T-helper 22 cell (primary cell): ENCODE measurements around the gene KHDC1.
"Not testable (repeated sequence)": the region's sequence is repeated elsewhere in the genome, so short reads cannot be mapped to it uniquely, and the experiment has no call there.

Experiments used
- DNase-seq: peaks from one replicate; pipeline ENCODE4 v3.0.0-alpha.2; 2020; ENCODE audit warnings: low read depth

KHDC1 gene

GRCh38 chr6:73248192-73248903, 14.6 kb downstream of the KHDC1 start:
- no peak for DNase-seq

DNA sequence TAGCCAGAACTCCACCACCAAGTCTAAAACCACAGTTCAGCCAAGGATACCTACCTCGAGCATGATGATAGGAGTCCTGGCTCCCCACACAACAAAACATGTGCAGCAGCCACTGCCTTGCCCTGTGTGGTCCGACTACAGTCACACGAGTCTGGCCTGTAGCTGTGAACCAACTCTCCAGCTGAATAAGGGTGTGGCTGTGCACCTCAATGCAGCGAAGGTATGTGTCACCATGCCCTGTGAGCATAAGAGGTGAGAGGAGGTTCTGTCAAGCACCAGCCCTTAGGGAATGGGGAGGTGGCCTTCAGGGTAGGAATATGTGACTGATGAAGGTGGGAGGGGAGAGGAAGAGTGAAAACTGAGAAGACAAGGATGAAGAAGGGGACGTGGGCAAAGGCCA, 21.0 kb downstream of the KHDC1 start:
- no peak for DNase-seq

DNA sequence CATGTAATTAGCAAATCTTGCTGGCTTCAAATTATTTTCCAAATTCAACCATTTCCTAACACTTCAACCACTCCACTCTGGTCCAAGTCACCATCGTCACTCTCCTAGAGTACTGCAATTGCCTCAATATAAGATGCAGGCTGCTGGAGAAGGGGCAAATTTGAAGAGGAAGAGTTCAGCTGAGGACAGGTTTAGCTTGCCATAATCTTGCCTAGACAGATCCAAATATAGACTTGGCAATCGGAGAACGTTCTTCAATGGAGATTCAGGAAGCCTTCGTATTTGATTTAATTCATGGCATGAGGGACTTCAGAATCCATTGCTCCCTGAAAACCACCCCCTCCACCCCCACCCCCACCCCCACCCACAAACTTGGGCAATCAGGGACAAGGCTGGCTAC, 22.3 kb downstream of the KHDC1 start:
- no peak for DNase-seq

DNA sequence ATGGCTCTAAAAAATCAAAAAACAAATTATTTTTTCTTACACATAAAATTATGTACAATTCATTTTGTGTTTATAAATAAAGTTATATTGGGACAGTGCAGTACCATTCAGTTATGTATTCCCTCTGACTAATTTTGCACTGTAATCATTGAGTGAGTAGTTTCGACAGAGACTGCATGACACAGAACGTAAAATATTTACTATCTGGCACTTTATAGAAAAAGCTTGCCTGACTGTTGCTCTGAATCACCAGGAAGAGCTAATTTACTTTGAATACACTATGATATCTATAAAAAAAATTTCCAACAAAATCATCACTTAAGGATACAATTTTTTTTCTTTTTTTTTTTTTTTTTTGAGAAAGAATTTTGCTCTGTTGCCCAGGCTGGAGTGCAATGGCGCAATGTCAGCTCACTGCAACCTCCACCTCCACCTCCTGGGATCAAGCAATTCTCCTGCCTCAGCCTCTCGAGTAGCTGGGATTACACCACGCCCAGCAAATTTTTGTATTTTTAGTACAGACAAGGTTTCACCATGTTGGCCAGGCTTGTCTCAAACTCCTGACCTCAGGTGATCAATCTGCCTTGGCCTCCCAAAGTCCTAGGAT, 26.7 kb downstream of the KHDC1 start:
- no peak for DNase-seq

- DNase-seq = no peak
Observed at GRCh38 chr6:73234733-73235132, 28.3 kb downstream of the KHDC1 start.

DNA sequence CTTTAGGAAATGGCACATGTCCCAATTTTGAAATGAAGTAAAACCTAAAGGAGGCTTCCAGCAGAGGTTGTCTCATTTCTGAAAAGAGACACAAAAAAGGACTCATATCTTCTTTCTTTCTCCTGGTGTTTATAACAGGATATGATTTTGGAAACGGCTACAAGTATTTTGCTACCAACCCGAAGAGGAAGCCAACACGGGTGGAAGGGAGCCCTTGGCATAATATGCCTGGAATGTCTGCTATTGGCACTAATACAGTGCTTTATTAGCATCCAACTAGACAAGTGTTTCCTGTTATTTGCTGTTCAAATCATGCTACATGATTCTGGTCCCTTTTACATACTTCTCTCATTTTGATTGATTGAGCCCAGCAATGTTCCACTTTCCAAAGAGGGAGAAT, 29.0 kb downstream of the KHDC1 start:
- not testable (repeated sequence) for DNase-seq

- DNase-seq = no peak
Observed at GRCh38 chr6:73233048-73233447, 29.9 kb downstream of the KHDC1 start.

DNA sequence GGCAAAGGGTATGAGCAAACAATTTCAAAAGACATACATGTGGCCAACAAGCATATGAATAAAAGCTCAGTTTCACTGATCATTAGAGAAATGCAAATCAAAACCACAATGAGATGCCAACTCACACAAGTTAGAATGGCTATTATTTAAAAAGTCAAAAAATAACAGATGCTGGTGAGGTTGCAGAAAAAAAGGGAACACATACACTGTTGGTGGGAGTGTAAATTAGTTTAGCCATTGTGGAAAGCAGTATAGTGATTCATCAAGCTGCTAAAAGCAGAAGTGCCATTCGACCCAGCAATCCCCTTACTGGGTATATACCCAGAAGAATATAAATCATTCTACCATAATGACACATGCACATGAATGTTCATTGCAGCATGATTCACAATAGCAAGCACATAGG, 31.0 kb downstream of the KHDC1 start:
- no peak for DNase-seq

DNA sequence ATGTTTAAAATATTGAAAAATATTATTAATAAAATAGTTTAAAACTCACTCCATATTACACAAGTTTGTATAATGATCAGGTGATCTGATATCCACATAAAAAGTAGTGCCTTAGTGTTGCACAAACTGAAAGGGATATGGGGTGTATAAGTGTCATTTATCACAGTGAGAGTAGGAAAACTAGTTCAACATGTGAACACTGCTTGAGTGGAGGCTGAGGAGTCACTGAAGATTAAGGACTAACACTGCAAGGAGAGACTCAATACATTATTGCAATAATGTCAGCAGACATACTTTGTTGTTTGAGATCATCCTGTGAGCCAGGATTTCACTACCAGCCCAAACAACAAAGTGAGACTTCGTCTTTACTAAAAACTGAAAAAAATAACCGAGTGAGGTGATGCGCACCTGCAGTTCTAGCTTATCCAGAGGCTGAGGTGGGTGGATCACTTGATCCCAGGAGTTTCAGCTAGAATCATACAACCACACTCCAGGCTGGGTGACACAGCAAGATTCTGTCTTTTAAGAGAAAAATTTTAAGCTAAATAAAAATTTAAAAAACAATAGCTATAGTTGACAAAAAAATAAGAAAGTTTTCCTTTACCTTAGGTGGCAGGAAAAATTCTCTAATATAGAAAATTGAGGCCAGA, 35.3 kb downstream of the KHDC1 start:
- DNase-seq = no peak

DNA sequence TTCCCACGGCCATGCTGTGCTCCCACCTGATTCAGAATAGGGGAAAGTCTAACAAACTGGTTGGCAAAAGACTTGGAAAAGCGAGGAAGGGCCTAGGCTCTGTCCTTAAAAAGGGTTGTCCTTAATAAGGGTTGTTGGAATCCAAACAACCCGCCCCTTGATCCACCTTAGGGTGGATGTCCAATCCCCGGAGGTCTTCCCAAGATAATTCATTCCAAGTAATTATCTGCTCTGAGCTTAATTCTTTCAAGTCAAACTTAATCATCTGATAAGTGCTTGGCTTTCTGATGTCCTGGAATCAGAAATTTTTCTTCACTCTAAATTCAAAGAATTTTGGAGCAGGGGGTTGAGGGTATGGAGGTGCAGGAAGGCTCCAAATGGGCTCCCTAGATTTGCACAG, 37.6 kb downstream of the KHDC1 start, which contains the start of gene KHDC1L:
Gene KHDC1L, minus strand, starts transcription at position 101 of the 400 bp plus-strand sequence. Its CDS starts 88 bp downstream, at position 13.
- DNase-seq = no peak

- no peak for DNase-seq
Observed at GRCh38 chr6:73216859-73217258, 46.1 kb downstream of the KHDC1 start.

DNA sequence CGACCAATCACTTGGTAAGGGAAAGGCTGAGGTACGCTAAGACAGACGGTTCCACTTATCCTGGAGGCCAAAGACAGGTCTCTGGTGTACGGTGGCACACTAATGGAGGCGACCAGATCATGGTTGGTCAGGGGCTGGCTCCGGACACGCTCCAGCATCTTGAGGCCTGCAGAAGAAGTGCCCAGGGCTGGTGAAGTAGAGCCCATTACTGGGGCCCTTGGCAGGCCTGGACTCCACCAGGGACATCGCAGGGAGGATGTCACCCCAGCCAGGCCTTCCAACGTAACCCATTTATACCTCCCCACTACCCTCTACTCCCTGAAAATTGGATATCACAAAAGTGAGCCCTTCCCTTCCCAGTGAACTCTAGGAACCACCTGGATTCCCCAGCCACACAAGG, 53.9 kb downstream of the KHDC1 start:
- no peak for DNase-seq

DNA sequence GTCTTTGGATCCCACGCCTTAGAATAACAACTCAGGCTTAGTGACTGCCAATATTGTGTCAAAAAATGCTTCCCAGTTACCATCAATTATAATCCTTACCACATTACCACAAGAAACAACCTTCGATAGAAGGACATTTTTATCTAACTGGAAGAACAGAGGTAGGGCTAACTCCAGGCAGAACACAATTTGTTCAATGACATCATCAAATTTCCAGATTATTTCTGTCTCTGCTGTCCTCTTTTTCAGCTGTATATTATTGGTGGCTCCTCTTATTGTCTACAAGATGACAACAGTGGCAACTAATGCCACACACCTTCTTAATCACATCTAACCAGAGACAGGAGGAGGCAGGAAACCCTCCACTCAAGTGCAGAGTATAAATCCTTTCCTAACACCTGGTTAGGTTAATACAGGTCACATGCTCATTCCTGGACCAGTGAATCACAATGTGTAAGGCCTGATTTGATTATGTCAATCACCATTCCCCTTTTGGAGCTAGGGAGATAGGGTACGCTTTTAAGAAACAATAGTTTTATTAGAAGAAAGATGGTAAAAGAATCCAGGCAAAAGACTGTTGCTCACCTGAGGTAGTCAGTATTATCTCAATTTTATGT, 55.7 kb downstream of the KHDC1 start:
- no peak for DNase-seq

- no peak for DNase-seq
Observed at GRCh38 chr6:73204252-73204651, 58.7 kb downstream of the KHDC1 start.

GRCh38 chr6:73203098-73203497, 59.9 kb downstream of the KHDC1 start:
- no peak for DNase-seq

DNA sequence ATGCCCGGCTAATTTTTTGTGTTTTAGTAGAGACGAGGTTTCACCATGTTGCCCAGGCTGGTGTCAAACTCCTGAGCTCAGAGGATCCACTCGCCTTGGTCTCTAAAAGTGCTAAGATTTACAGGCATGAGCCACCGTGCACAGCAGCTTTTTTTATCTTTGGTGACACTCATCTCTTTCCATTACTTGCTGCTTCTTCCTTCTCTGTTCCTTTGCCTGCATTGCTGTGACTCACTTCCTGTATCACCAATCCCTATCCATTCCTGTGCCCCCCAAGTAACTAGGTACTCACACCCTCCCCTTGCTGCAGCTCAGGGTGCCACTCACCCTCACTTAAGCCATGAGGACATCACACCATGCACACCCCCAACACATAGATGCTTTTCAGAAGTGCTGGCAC, 62.3 kb downstream of the KHDC1 start:
- no peak for DNase-seq

DNA sequence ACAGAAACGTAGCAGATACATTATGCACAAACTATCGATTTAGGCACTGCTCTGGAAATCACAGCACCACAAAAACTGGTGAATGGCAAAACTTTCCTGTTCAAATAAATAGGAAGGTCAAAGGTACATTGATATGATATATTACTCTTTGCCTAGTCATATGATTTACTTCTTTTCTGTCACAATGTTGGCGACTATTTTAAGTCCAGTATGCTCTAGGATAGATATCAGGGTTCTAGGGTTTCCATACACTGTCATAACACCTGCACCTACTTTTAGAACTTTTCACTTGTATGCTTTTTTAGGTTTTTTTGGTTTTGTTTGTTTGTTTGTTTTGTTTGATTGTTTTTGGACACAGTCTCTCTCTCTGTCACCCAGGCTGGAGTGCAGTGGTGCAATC, 62.7 kb downstream of the KHDC1 start:
- no peak for DNase-seq

GRCh38 chr6:73194744-73195143, 68.3 kb downstream of the KHDC1 start:
- no peak for DNase-seq

- not testable (repeated sequence) for DNase-seq
Observed at GRCh38 chr6:73193302-73193701, 69.7 kb downstream of the KHDC1 start.
